GM20000 (cell line): ENCODE results near the gene GPR157.
A peak's percentile ranks its signal among the peaks of the same experiment; 100 is the strongest.
"Not testable (repeated sequence)": the region's sequence is repeated elsewhere in the genome, so short reads cannot be mapped to it uniquely, and the experiment has no call there.

Source experiments
- DNase-seq: peaks from one replicate; pipeline ENCODE4 v3.0.0; 2012; ENCODE audit warnings: low spot score
- TF ChIP-seq, protein P1 (sequence below): IDR thresholded peaks from 2 replicates; pipeline ENCODE4 v1.5.1; 2012; ENCODE audit warnings: mild to moderate bottlenecking, control low read depth; ENCODE audit errors: extremely low read depth, missing control alignments

GPR157 gene

GRCh38 chr1:9101510-9102146 is 27.3 kb downstream of the GPR157 start:
- DNase-seq, result peak; percentile 78
- TF ChIP-seq, protein P1, sequence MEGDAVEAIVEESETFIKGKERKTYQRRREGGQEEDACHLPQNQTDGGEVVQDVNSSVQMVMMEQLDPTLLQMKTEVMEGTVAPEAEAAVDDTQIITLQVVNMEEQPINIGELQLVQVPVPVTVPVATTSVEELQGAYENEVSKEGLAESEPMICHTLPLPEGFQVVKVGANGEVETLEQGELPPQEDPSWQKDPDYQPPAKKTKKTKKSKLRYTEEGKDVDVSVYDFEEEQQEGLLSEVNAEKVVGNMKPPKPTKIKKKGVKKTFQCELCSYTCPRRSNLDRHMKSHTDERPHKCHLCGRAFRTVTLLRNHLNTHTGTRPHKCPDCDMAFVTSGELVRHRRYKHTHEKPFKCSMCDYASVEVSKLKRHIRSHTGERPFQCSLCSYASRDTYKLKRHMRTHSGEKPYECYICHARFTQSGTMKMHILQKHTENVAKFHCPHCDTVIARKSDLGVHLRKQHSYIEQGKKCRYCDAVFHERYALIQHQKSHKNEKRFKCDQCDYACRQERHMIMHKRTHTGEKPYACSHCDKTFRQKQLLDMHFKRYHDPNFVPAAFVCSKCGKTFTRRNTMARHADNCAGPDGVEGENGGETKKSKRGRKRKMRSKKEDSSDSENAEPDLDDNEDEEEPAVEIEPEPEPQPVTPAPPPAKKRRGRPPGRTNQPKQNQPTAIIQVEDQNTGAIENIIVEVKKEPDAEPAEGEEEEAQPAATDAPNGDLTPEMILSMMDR, result peak; percentile 53

- DNase-seq, result no peak
- TF ChIP-seq, protein P1, result no peak
Measured at GRCh38 chr1:9100471-9101043, 28.3 kb downstream of the GPR157 start.

GRCh38 chr1:9099555-9099954 is 29.3 kb downstream of the GPR157 start:
- TF ChIP-seq, protein P1, result no peak
- DNase-seq, result no peak

- TF ChIP-seq, protein P1, result no peak
- no peak for DNase-seq
Measured at GRCh38 chr1:9097947-9098705, 30.8 kb downstream of the GPR157 start.

GRCh38 chr1:9095818-9096217 is 33.1 kb downstream of the GPR157 start:
- no peak for DNase-seq
- TF ChIP-seq, protein P1, result no peak

- not testable (repeated sequence) for DNase-seq
Measured at GRCh38 chr1:9093996-9094595, 34.8 kb downstream of the GPR157 start.

- TF ChIP-seq, protein P1, result no peak
- no peak for DNase-seq
Measured at GRCh38 chr1:9093581-9093980, 35.3 kb downstream of the GPR157 start.
